K562 (cell line): ENCODE measurements around the gene NCOA3. TPM values are rescaled to one million over a fixed set of nuclear protein-coding genes. Genes with fewer than 3 reads are reported as not detected.

ENCODE experiments used
- ATAC-seq: fragments of 200-7000 bp; cut with Tn5 transposase; 3 replicates; pipeline ENCODE4 v1.9.1; 2020; ENCODE audit warnings: moderate library complexity
- BruUV-seq: library from RNA; stranded (reverse); fragments of 400-500 nt; replicated peaks from 2 replicates; lab custom pipeline; 2021; lab: Mats Ljungman, UMichigan
- CTCF ChIA-PET: fragments of 300-600 bp; formaldehyde crosslinking; extraction: SDS; loops from one replicate; lab custom pipeline; 2021; ENCODE audit warnings: low intra/inter-chr PET ratio; lab: Yijun Ruan, JAX
- POLR2A ChIA-PET: fragments of 300-600, 350-650 bp; sonication (Branson Sonifier 250); formaldehyde crosslinking; extraction: SDS; loops from one replicate; lab custom pipeline; 2021; ENCODE audit warnings: antibody characterized with exemption, inconsistent platforms; lab: Yijun Ruan, JAX
- DNase-seq, 4 experiments: peaks; one replicate each; pipeline versions ENCODE4 v3.0.0 to v3.0.0-alpha.2; 2011 to 2018; ENCODE audit warnings: low spot score in 3 of 4, mixed read lengths in 3 of 4; ENCODE audit errors: extremely low read depth in 1 of 4
- FAIRE-seq: peaks from 2 replicates; lab custom pipeline; 2011; peaks lifted over from hg19 to GRCh38; lab: Jason Lieb, UNC
- H2AFZ ChIP-seq: 2 replicates; pipeline ENCODE4 v1.6.0; 2011; ENCODE audit warnings: low read depth, low read length, control low read depth, inconsistent platforms
- H3K27ac ChIP-seq: fragments of 200-600 bp; 3 replicates; pipeline ENCODE4 v1.8.0; 2011; ENCODE audit warnings: low read depth, mild to moderate bottlenecking, control low read depth, inconsistent platforms, low read length, moderate library complexity, mixed read lengths; ENCODE audit errors: extremely low read depth
- H3K27me3 ChIP-seq, 2 experiments: fragments of 300-600 bp in 1 of 2; 2 replicates in 1 of 2; 3 replicates in 1 of 2; pipeline versions ENCODE4 v1.6.0 to v1.8.0; 2011; ENCODE audit warnings: inconsistent platforms in 2 of 2, low read length in 2 of 2, mild to moderate bottlenecking in 1 of 2, mixed read lengths in 1 of 2, moderate library complexity in 1 of 2; ENCODE audit not compliant: control insufficient read depth in 2 of 2, insufficient read depth in 2 of 2
- H3K36me3 ChIP-seq: fragments of 300-600 bp; 3 replicates; pipeline ENCODE4 v1.8.0; 2011; ENCODE audit warnings: mild to moderate bottlenecking, low read length, inconsistent platforms; ENCODE audit not compliant: control insufficient read depth, insufficient read depth
- H3K4me1 ChIP-seq, 2 experiments: fragments of 200-600 bp in 1 of 2; replicated peaks in 1 of 2; 2 replicates in 1 of 2; 3 replicates in 1 of 2; pipeline versions ENCODE4 v1.5.1 to v1.8.0; 2011; ENCODE audit warnings: inconsistent platforms in 2 of 2, low read length in 2 of 2, mild to moderate bottlenecking in 1 of 2, mixed read lengths in 1 of 2, moderate library complexity in 1 of 2; ENCODE audit not compliant: control insufficient read depth in 2 of 2, insufficient read depth in 2 of 2
- H3K4me2 ChIP-seq: 2 replicates; pipeline ENCODE4 v1.6.1; 2011; ENCODE audit warnings: low read length, control low read depth, inconsistent platforms, mixed read lengths; ENCODE audit not compliant: insufficient read depth
- H3K4me3 ChIP-seq: fragments of 200-600 bp; sonication (generic), shearing (Covaris generic); 2 replicates; pipeline ENCODE4 v1.5.1; 2016; ENCODE audit warnings: control low read depth, inconsistent platforms
- H3K79me2 ChIP-seq: fragments of 200-600 bp; 3 replicates; pipeline ENCODE4 v1.8.0; 2011; ENCODE audit warnings: low read length, inconsistent platforms; ENCODE audit not compliant: control insufficient read depth, insufficient read depth
- H3K9ac ChIP-seq, 2 experiments: 2 replicates each; pipeline versions ENCODE4 v1.6.0 to v1.6.1; 2011; ENCODE audit warnings: low read depth in 2 of 2, low read length in 2 of 2, control low read depth in 1 of 2, inconsistent platforms in 1 of 2, mild to moderate bottlenecking in 1 of 2, mixed read lengths in 1 of 2; ENCODE audit not compliant: insufficient read depth in 1 of 2
- H3K9me1 ChIP-seq: one replicate; pipeline ENCODE4 v1.6.0; 2011; ENCODE audit warnings: inconsistent platforms, mild to moderate bottlenecking, low read length, moderate library complexity; ENCODE audit not compliant: control insufficient read depth, insufficient read depth
- H3K9me3 ChIP-seq: replicated peaks from 2 replicates; pipeline ENCODE4 v1.5.1; 2011; ENCODE audit warnings: low read depth, low read length, inconsistent platforms; ENCODE audit not compliant: control insufficient read depth, insufficient read depth
- H4K20me1 ChIP-seq: replicated peaks from 2 replicates; pipeline ENCODE4 v1.6.1; 2011; ENCODE audit warnings: low read length, inconsistent platforms, mixed read lengths; ENCODE audit not compliant: control insufficient read depth, insufficient read depth
- CCAR2 ChIP-seq: fragments of 200-400 bp; formaldehyde crosslinking; IDR thresholded peaks from 2 replicates; pipeline ENCODE4 v1.6.1; 2017; ENCODE audit warnings: mild to moderate bottlenecking, low read depth, low read length
- PHB ChIP-seq: fragments of 250-450 bp; sonication (Bioruptor Pico); IDR thresholded peaks from 2 replicates; pipeline ENCODE4 v1.5.0; 2021
- SAP30 ChIP-seq: fragments of 200-600 bp; sonication (generic); IDR thresholded peaks from 2 replicates; pipeline ENCODE4 v1.6.1; 2012; ENCODE audit warnings: borderline replicate concordance, low read depth, mild to moderate bottlenecking, moderate library complexity, low read length, control low read depth, inconsistent platforms; ENCODE audit not compliant: insufficient read depth, poor library complexity, severe bottlenecking
- SIN3B ChIP-seq: fragments of 450-650 bp; IDR thresholded peaks from 2 replicates; pipeline ENCODE4 v1.6.1; 2017; ENCODE audit warnings: low read depth, mild to moderate bottlenecking, moderate library complexity
- ZNF217 ChIP-seq: sonication (generic); formaldehyde crosslinking; IDR thresholded peaks from 2 replicates; pipeline ENCODE4 v1.8.0; 2022; ENCODE audit warnings: mild to moderate bottlenecking, missing genetic modification reagents
- ZNF507 ChIP-seq: conservative IDR thresholded peaks from 2 replicates; pipeline ENCODE4 v1.6.1; 2017; ENCODE audit warnings: missing genetic modification characterization, missing compliant biosample characterization
- WGBS: fragments of 100-300 bp; shearing (Covaris generic); methylation state at CpG from one replicate; pipeline ENCODE4 v1.1.6; 2016; ENCODE audit warnings: low coverage, mixed read lengths; ENCODE audit not compliant: insufficient coverage; ENCODE audit errors: missing lambda C conversion rate; 5-methylcytosine and 5-hydroxymethylcytosine counted together
- in situ Hi-C: fragments of 300-500 bp; cut with MboI; formaldehyde crosslinking; loops from 4 replicates; pipeline ENCODE4 v1.15.0; 2018; ENCODE audit warnings: inconsistent platforms, mixed read lengths
- intact Hi-C: fragments of 100-400 bp; cut with micrococcal nuclease; formaldehyde crosslinking; loops from 2 replicates; pipeline ENCODE4 v1.14.2; 2022
- polyA plus RNA-seq, 8 experiments: library from polyadenylated mRNA; depleted of rRNA in 4 of 8; stranded (reverse) in 5 of 8; unstranded in 3 of 8; fragments of >200 nt; fragmentation: Nextera tagmentation in 2 of 8; fragmentation: Illumina TruSeq in 1 of 8; extraction: Ambion mirVana in 2 of 8; extraction: Trizol in 1 of 8; gene quantifications; 2 replicates each; pipeline versions ENCODE4 v1.2.1 to v1.2.3, GENCODE V29; 2011 to 2014; ENCODE audit warnings: inconsistent platforms in 1 of 8, missing spikeins in 1 of 8
- total RNA-seq, 7 experiments: library from RNA; depleted of rRNA in 6 of 7; stranded (reverse); fragments of >200 nt in 6 of 7; fragmentation: Illumina TruSeq in 2 of 7; extraction: Trizol in 2 of 7; gene quantifications; 2 replicates each; pipeline versions ENCODE4 v1.2.1 to v1.2.3, GENCODE V29; 2011 to 2021; ENCODE audit warnings: low replicate concordance in 1 of 7
- TF ChIP-seq, protein P1 (sequence below), 3 experiments: fragments of 200-800 bp in 1 of 3; fragments of 250-450 bp in 1 of 3; fragments of 450-650 bp in 1 of 3; sonication (Bioruptor Pico) in 1 of 3; sonication (Bioruptor generic) in 1 of 3; formaldehyde crosslinking in 1 of 3; IDR thresholded peaks; 2 replicates each; pipeline versions ENCODE4 v1.6.1 to v1.8.0; 2016 to 2022; ENCODE audit warnings: mild to moderate bottlenecking in 2 of 3, missing genetic modification characterization in 2 of 3, missing compliant biosample characterization in 1 of 3, moderate library complexity in 1 of 3

NCOA3 gene
- total and polyA plus RNA-seq, 9 of the 15 experiments (the other 6 are each of a cell fraction or from before 2014, with no cell fraction given), result 3.2 to 24.3 (median 14.4) TPM

DNA sequence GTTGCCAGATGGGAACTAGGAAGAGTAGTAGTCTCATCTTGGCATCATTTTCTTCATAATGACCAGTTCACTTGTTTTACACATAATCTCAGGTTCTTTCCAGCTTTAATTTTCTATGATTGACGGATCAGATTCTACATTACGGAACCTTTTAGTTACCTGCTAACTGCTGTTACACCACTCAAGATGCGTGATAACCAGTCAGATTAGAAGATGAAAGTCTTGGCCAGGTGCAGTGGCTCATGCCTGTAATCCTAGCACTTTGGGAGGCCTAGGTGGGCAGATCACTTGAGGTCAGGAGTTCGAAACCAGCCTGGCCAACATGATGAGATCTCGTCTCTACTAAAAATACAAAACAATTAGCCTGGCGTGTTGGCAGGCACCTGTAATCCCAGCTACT, 92.5 kb downstream of the NCOA3 start:
- ATAC-seq, result no peak
- Histone ChIP-seq H3K4me3 (no peak overlapping the region), H3K79me2 (peaks cover 2% of the 10 kb centered on the region; the same call in 2 of the 3 replicates), H3K27me3 (no peaks in the 10 kb centered on the region), H3K9me1 (no peaks in the 10 kb centered on the region), H3K4me1 (no peaks in the 10 kb centered on the region), H3K9me3 (no peaks in the 10 kb centered on the region), H3K36me3 (peaks cover 4% of the 10 kb centered on the region; the same call in 1 of the 3 replicates), H3K9ac (no peak overlapping the region), H4K20me1 (no peaks in the 10 kb centered on the region), H3K4me2 (no peak overlapping the region), H2AFZ (no peak overlapping the region), H3K27ac (no peak overlapping the region)
- no TSS peak for BruUV-seq
- in situ Hi-C loops, result no loop called here
- POLR2A ChIA-PET, result no interaction called here
- DNase-seq, result no peak
- no peak for TF ChIP-seq CCAR2
- TF ChIP-seq PHB (CRISPR knock-in tag), result no peak
- TF ChIP-seq ZNF217 (CRISPR knock-in tag), result no peak
- TF ChIP-seq, protein P1, sequence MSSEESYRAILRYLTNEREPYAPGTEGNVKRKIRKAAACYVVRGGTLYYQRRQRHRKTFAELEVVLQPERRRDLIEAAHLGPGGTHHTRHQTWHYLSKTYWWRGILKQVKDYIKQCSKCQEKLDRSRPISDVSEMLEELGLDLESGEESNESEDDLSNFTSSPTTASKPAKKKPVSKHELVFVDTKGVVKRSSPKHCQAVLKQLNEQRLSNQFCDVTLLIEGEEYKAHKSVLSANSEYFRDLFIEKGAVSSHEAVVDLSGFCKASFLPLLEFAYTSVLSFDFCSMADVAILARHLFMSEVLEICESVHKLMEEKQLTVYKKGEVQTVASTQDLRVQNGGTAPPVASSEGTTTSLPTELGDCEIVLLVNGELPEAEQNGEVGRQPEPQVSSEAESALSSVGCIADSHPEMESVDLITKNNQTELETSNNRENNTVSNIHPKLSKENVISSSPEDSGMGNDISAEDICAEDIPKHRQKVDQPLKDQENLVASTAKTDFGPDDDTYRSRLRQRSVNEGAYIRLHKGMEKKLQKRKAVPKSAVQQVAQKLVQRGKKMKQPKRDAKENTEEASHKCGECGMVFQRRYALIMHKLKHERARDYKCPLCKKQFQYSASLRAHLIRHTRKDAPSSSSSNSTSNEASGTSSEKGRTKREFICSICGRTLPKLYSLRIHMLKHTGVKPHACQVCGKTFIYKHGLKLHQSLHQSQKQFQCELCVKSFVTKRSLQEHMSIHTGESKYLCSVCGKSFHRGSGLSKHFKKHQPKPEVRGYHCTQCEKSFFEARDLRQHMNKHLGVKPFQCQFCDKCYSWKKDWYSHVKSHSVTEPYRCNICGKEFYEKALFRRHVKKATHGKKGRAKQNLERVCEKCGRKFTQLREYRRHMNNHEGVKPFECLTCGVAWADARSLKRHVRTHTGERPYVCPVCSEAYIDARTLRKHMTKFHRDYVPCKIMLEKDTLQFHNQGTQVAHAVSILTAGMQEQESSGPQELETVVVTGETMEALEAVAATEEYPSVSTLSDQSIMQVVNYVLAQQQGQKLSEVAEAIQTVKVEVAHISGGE (CRISPR knock-in tag; IDR thresholded peaks at IDR 0.05), result peak in 1 of 3 experiments; percentile 91; a peak in 2 of 6 replicates
- no peak for TF ChIP-seq SIN3B
- no peak for TF ChIP-seq ZNF507
- no peak for TF ChIP-seq SAP30
- CTCF ChIA-PET, result no interaction called here
- 91% methylated on average over 6 of the region's 6 CpGs for WGBS
- intact Hi-C loops, result no loop called here
- FAIRE-seq, result no peak
